CD1c-positive myeloid dendritic cell (primary cell): ENCODE results near the gene ATP6V1C2.
"Not testable (repeated sequence)": the region's sequence is repeated elsewhere in the genome, so short reads cannot be mapped to it uniquely, and the experiment has no call there.

Experiments
- DNase-seq: peaks from one replicate; pipeline ENCODE4 v3.0.0-alpha.2; 2016; ENCODE audit errors: extremely low spot score

Gene ATP6V1C2

GRCh38 chr2:10785260-10785659 lies 63.8 kb downstream of the ATP6V1C2 start:
- no peak for DNase-seq

DNA sequence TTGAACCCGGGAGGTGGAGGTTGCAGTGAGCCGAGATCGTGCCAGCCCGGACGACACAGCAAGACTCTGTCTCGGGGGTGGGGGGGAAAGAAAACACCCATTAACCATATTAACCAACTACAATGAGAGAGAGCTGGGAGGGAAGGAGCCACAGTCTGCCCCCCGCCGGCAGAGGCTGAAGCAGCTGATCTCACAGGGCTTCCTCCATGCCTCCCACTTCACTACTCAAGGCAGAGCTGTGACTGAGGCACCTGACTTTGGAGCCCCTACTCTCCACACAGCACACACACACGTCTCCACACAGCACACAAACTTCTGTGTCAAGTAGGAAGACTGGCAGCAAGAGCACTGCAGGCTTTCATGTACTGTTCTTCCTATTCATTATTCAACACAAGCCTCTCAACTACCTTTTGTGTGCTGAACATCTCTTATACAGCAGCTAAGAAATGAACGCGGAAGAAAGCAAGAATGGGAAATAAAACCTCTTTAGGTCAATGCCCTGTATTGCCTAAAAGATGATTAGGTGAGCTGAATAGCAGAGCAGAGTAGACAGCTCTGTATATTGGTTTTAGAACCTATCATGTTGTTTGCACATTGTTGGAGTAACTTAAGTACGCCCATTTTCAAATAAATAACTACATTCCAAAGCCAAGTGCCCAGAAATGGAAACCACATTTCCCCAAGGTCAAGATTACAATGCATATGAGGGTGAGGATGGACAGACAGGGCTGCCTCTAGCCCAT lies 65.0 kb downstream of the ATP6V1C2 start:
- no peak for DNase-seq

DNA sequence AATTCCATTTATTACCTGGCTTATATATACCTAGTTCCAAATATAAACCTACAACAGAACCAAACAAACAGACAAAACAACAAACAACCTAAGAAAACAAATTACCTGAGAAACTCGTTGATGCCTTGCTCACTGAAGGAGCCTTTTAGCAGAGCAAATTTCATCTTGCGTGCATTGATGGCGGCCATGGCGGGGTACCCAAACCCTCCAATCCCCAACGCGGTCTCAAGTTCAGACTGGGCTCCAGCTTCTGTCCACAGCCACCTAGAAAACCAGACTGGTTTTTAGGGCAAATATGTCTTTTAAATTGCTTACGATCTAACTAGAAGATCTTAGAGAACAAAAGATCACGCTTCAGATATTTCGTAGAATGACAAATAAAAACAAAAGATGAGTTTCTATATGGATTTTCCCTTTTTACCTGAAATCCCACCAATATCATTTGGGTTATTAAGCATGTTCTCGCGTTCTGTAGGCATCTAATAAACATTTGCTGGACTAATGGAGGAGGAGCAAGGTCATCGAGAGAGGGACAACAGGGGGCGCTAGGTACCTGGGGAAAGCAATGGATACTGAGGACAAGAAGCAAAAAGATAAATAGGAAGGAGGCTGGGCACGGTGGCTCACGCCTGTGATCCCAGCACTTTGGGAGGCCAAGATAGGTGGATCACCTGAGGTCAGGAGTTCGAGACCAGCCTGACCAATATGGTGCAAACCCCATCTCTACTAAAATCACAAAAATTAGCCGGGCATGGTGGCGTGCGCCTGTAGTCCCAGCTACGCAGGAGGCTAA lies 65.9 kb downstream of the ATP6V1C2 start:
- no peak for DNase-seq

GRCh38 chr2:10788855-10789254 lies 67.4 kb downstream of the ATP6V1C2 start:
- DNase-seq: no peak

GRCh38 chr2:10790228-10790973 lies 69.0 kb downstream of the ATP6V1C2 start:
- no peak for DNase-seq

GRCh38 chr2:10792001-10792634 lies 70.7 kb downstream of the ATP6V1C2 start:
- DNase-seq: no peak

DNA sequence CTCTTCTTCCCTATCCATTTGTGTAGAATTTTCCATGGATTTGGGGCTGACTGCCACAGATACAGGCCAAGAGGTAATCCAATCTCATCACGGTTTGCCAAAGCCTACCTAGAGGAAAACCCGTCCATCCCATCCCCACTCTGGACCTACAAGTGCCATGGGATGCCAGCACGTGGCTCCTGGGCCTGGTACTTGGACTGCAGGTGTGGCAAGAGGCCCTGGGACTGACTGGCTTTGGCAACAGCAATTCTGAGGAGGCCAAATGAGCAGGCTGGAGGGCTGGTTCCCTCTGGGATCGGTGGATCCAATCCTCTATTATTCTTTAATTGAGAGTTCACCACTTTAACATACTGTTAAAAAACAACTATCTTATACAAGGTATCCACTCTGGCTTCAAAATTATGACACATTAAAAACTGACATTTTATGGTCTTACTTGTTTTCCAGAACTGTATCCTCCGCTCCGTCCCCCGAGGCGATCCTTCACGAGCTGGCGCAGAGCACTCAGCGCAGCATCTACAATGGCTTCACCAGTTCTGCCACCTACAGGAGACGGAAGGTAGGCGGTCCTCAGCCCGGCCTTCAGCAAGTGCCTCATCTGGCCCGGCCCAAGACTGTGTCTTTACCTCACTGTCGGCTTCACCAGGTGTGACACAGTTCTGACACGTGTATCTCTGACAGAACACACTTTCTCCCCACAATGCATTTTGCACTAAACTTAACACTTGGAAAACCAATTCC lies 71.4 kb downstream of the ATP6V1C2 start:
- DNase-seq: no peak

DNA sequence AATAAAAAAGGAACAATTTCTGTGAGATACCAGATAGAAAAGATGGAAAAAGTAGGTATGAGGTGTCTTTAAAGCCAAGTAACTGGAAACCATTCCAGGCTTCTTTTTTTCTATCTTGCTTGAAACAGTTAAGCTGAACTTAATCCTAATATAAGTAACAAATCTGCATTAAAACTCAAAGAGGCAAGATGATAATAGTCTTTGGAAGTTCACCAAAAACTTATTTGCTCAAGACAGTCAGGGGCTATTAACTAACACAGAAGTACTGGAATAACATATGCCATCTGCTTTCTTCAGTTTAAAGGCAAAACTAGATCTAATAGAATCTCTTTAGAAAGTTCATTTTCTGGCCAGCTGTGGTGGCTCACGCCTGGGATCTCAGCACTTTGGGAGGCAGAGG lies 72.4 kb downstream of the ATP6V1C2 start:
- no peak for DNase-seq

- no peak for DNase-seq
Measured at GRCh38 chr2:10794876-10795275, 73.4 kb downstream of the ATP6V1C2 start.

DNA sequence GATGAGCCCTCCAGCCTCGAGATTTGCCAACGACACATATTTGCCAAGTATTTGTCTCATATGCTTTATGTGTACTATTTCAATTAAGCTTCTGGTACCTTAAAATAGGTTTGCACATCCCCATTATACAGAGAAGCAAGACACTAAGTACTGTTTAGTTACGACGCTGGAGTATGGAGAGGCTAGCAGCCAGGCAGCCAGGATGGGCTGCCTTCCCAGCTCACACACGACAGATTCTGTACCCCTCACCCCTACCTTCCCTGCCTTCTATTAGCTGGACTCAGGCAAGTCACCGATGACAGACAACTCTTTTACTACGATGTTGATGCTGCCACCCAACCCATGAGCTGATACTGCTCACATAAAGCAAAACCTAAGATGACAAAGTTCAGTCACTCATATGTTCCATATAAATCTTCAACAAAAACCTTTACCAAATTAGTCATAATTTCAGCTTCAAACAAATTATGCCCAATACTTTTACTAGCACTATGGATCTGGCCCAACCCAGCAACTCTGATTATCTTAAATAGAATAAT lies 74.1 kb downstream of the ATP6V1C2 start:
- no peak for DNase-seq

- no peak for DNase-seq
Measured at GRCh38 chr2:10796703-10797102, 75.3 kb downstream of the ATP6V1C2 start.

- DNase-seq: no peak
Measured at GRCh38 chr2:10798783-10799182, 77.4 kb downstream of the ATP6V1C2 start.

DNA sequence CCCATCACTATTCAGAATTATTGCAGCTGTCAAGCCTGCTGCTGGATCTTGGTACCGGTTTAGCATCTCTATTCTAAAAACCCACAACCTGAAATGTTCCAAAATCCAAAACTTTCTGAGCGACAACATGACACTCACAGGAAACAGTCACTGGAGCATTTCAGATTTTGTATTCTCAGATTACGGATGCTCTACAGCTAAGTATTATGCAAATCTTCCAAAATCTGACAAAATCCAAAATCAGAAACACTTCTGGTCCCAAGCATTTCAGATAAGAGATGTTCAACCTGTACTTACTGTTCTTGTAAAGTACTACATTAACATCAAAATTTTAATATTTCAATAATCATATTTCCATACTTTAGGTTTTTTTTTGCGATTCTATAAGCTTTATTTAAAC lies 78.7 kb downstream of the ATP6V1C2 start:
- no peak for DNase-seq

- DNase-seq: no peak
Measured at GRCh38 chr2:10802657-10803056, 81.2 kb downstream of the ATP6V1C2 start.

GRCh38 chr2:10805990-10806389 lies 84.6 kb downstream of the ATP6V1C2 start:
- not testable (repeated sequence) for DNase-seq

DNA sequence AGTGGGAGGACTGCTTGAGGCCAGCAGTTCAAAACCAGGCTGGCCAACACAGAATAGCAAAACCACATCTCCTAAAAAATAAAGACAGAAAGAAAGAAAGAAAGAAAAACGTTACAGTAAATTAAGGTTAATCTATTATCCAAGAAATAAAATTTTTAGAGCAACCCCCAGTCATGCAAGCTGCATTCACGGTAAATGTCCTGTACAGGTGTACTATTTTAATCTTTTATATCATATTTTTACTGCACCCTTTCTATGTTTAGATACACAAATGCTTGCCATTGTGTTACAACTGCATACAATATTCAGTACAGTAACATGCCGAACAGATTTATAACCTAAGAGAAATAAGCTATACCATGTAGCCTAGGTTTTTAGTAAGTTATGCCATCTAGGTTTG lies 85.1 kb downstream of the ATP6V1C2 start:
- no peak for DNase-seq

- DNase-seq: peak; percentile 15
Measured at GRCh38 chr2:10810202-10811161, 89.1 kb downstream of the ATP6V1C2 start.

- DNase-seq: no peak
Measured at GRCh38 chr2:10811517-10811916, 90.1 kb downstream of the ATP6V1C2 start.

GRCh38 chr2:10812362-10813162 lies 91.1 kb downstream of the ATP6V1C2 start, which contains the start of gene PDIA6:
Gene PDIA6, minus strand, starts transcription at chr2:10812785. Its CDS starts 89 bp downstream, at chr2:10812696.
- peak; percentile 98 for DNase-seq
